GM23248 (cell line): ENCODE data around the gene RPS19. TPM values are rescaled to one million over a fixed set of nuclear protein-coding genes. Genes with fewer than 3 reads are reported as not detected.
A peak's percentile ranks its signal among the peaks of the same experiment; 100 is the strongest.
"Not testable (repeated sequence)": the region's sequence is repeated elsewhere in the genome, so short reads cannot be mapped to it uniquely, and the experiment has no call there.

Experiments
- DNase-seq: peaks from one replicate; pipeline ENCODE4 v3.0.0-alpha.2; 2015
- H2AFZ ChIP-seq: fragments of 200-600 bp; sonication (generic); 2 replicates; pipeline ENCODE4 v1.6.1; 2016; ENCODE audit warnings: antibody characterized with exemption
- H3F3A ChIP-seq: fragments of 200-600 bp; sonication (generic); 2 replicates; pipeline ENCODE4 v1.6.1; 2016; ENCODE audit warnings: mild to moderate bottlenecking, antibody characterized with exemption, mixed run types; ENCODE audit not compliant: insufficient read depth
- H3K27ac ChIP-seq: fragments of 200-600 bp; sonication (generic); 2 replicates; pipeline ENCODE4 v1.5.1; 2016; ENCODE audit warnings: mild to moderate bottlenecking
- H3K27me3 ChIP-seq: fragments of 200-600 bp; sonication (generic); replicated peaks from 2 replicates; pipeline ENCODE4 v1.6.1; 2016; ENCODE audit warnings: mild to moderate bottlenecking; ENCODE audit not compliant: insufficient read depth
- H3K36me3 ChIP-seq: fragments of 200-600 bp; sonication (generic); 2 replicates; pipeline ENCODE4 v1.6.1; 2016; ENCODE audit warnings: low read depth, mild to moderate bottlenecking
- H3K4me1 ChIP-seq: fragments of 200-600 bp; sonication (generic); 2 replicates; pipeline ENCODE4 v1.6.1; 2016; ENCODE audit warnings: mild to moderate bottlenecking; ENCODE audit not compliant: insufficient read depth
- H3K4me2 ChIP-seq: fragments of 200-600 bp; sonication (generic); one replicate; pipeline ENCODE4 v1.6.1; 2016; ENCODE audit warnings: mild to moderate bottlenecking; ENCODE audit not compliant: unreplicated experiment
- H3K4me3 ChIP-seq: fragments of 200-600 bp; sonication (generic); 2 replicates; pipeline ENCODE4 v1.5.1; 2016; ENCODE audit warnings: mild to moderate bottlenecking
- H3K79me2 ChIP-seq: fragments of 200-600 bp; sonication (generic); 2 replicates; pipeline ENCODE4 v1.6.1; 2016; ENCODE audit warnings: mild to moderate bottlenecking; ENCODE audit not compliant: insufficient read depth
- H3K9ac ChIP-seq: fragments of 200-600 bp; sonication (generic); 2 replicates; pipeline ENCODE4 v1.6.1; 2016; ENCODE audit warnings: mild to moderate bottlenecking
- H3K9me2 ChIP-seq: fragments of 200-600 bp; sonication (generic); 2 replicates; pipeline ENCODE4 v1.6.1; 2016; ENCODE audit warnings: mixed run types, mild to moderate bottlenecking, moderate library complexity; ENCODE audit not compliant: insufficient read depth
- H3K9me3 ChIP-seq: fragments of 200-600 bp; sonication (generic); one replicate; pipeline ENCODE4 v1.6.1; 2017; ENCODE audit warnings: low read depth
- H4K20me1 ChIP-seq: fragments of 200-600 bp; sonication (generic); 2 replicates; pipeline ENCODE4 v1.6.0; 2016; ENCODE audit not compliant: insufficient read depth
- EZH2 ChIP-seq: fragments of 200-600 bp; sonication (generic); IDR thresholded peaks from 2 replicates; pipeline ENCODE4 v1.6.1; 2018; ENCODE audit warnings: antibody characterized with exemption, mild to moderate bottlenecking; ENCODE audit not compliant: insufficient read depth, poor library complexity, severe bottlenecking
- EZH2phosphoT487 ChIP-seq: fragments of 200-600 bp; sonication (generic); IDR thresholded peaks from 2 replicates; pipeline ENCODE4 v1.6.1; 2018; ENCODE audit warnings: antibody characterized with exemption, moderate library complexity, mild to moderate bottlenecking, low read depth; ENCODE audit not compliant: insufficient read depth
- WGBS, 2 experiments: methylation state at CpG; one replicate each; pipeline ENCODE4 v1.1.6; 2015 to 2017; ENCODE audit warnings: low lambda C conversion rate in 2 of 2, low coverage in 1 of 2; ENCODE audit errors: missing lambda C conversion rate in 2 of 2; 5-methylcytosine and 5-hydroxymethylcytosine counted together
- in situ Hi-C: fragments of 300-500 bp; cut with MboI; formaldehyde crosslinking; loops from 2 replicates; pipeline ENCODE4 v1.15.0; 2020
- polyA plus RNA-seq: library from polyadenylated mRNA; unstranded; fragments of >200 nt; fragmentation: Nextera tagmentation; extraction: Ambion mirVana; gene quantifications from 2 replicates; pipeline ENCODE4 v1.2.1, GENCODE V29; 2016
- total RNA-seq: library from RNA; depleted of rRNA; stranded (reverse); fragments of >200 nt; shearing (Covaris generic); gene quantifications from 2 replicates; pipeline ENCODE4 v1.2.3, GENCODE V29; 2014

The RPS19 gene
- total and polyA plus RNA-seq, 2 experiments from 2014 or later, result 881 to 2,316 TPM

- no peak for DNase-seq
- peaks cover 49% of the 10 kb centered on the region for H3K27me3 ChIP-seq
- H3K4me1 ChIP-seq, result no peaks in the 10 kb centered on the region
- no peaks in the 10 kb centered on the region for H3K9me2 ChIP-seq
- no peaks in the 10 kb centered on the region for H3K79me2 ChIP-seq
- H3K9me3 ChIP-seq, result no peaks in the 10 kb centered on the region
- no peaks in the 10 kb centered on the region for H3K36me3 ChIP-seq
- H3F3A ChIP-seq, result no peaks in the 10 kb centered on the region
- TF ChIP-seq EZH2, result peak; percentile 91
- 0 out of 2 replicates have a peak, but pooled peaks have one; percentile 36 for TF ChIP-seq EZH2phosphoT487
- 4 to 5% methylated on average over 7 to 21 of the region's 21 CpGs for WGBS, 2 experiments
- no peak overlapping the region for H3K9ac ChIP-seq
- in situ Hi-C loops, result no loop called here
- H2AFZ ChIP-seq, result no peak overlapping the region
- H3K4me2 ChIP-seq, result no peak overlapping the region
- no peak overlapping the region for H3K27ac ChIP-seq
- no peaks in the 10 kb centered on the region for H4K20me1 ChIP-seq
- no peak overlapping the region for H3K4me3 ChIP-seq
Measured at GRCh38 chr19:41913538-41914423, 53.7 kb downstream of the RPS19 start.

GRCh38 chr19:41914424-41914834 is 54.4 kb downstream of the RPS19 start:
- H3K9me3 ChIP-seq, H3K27ac ChIP-seq, H3F3A ChIP-seq, H3K9ac ChIP-seq, H3K36me3 ChIP-seq, in situ Hi-C loops, H3K79me2 ChIP-seq, H4K20me1 ChIP-seq, H3K4me1 ChIP-seq, H2AFZ ChIP-seq, H3K9me2 ChIP-seq, H3K4me2 ChIP-seq, DNase-seq, H3K4me3 ChIP-seq: not testable (repeated sequence)
- H3K27me3 ChIP-seq, result peaks cover 49% of the 10 kb centered on the region
- WGBS, 2 experiments, result 0% methylated on average over 1 to 4 of the region's 5 CpGs

- Histone ChIP-seq H3K4me1 (no peaks in the 10 kb centered on the region), H3F3A (no peaks in the 10 kb centered on the region), H3K4me2 (no peak overlapping the region), H4K20me1 (no peaks in the 10 kb centered on the region), H3K27me3 (peaks cover 49% of the 10 kb centered on the region), H3K27ac (no peak overlapping the region), H3K9ac (no peak overlapping the region), H3K36me3 (no peaks in the 10 kb centered on the region), H3K9me3 (no peaks in the 10 kb centered on the region), H2AFZ (no peak overlapping the region), H3K79me2 (no peaks in the 10 kb centered on the region), H3K9me2 (no peaks in the 10 kb centered on the region), H3K4me3 (no peak overlapping the region)
- in situ Hi-C loops, result no loop called here
- peak; percentile 37 for DNase-seq
- 5% methylated on average over 29 to 38 of the region's 38 CpGs for WGBS, 2 experiments
- TF ChIP-seq EZH2phosphoT487 (peak; percentile 75; the same call in 1 of the 2 replicates), EZH2 (peak; percentile 73)
Measured at GRCh38 chr19:41915021-41915775, 55.1 kb downstream of the RPS19 start.

GRCh38 chr19:41915776-41916414 is 55.8 kb downstream of the RPS19 start:
- Histone ChIP-seq H3K36me3 (no peaks in the 10 kb centered on the region), H3K9ac (no peak overlapping the region), H3K27me3 (peaks cover 55% of the 10 kb centered on the region), H2AFZ (no peak overlapping the region), H4K20me1 (no peaks in the 10 kb centered on the region), H3K4me2 (no peak overlapping the region), H3K79me2 (no peaks in the 10 kb centered on the region), H3K4me3 (no peak overlapping the region), H3K9me3 (no peaks in the 10 kb centered on the region), H3K9me2 (no peaks in the 10 kb centered on the region), H3F3A (no peaks in the 10 kb centered on the region), H3K27ac (no peak overlapping the region), H3K4me1 (no peaks in the 10 kb centered on the region)
- TF ChIP-seq EZH2 (no peak), EZH2phosphoT487 (no peak)
- DNase-seq, result no peak
- WGBS, 2 experiments, result 3 to 6% methylated on average over 15 to 27 of the region's 27 CpGs
- in situ Hi-C loops, result no loop called here
